Measurements from ENCODE around the gene PHLPP2.

PHLPP2 gene

DNA sequence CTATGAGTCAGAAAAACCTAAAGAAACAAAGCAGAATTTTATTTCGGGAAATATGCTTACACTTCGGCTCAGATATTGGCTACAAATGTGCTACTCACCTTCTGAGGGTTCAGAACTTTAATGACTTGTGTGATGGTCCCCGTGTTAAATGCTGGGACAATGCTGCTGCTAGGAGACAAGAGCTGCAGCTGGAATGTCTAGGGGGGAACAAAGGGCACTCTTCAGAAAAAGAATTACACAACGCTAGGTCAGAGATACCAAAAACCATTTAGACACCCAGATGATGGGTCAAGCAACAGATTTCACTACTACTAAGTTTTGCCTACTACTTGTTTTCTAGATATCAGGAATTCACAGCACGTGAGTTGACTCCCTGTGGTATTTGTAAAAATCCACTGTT is 10.0 kb upstream of the PHLPP2 start (continued):
- TF ChIP-seq POU6F1 (CRISPR knock-in tag; IDR thresholded peaks at IDR 0.05; ENCODE audit: borderline replicate concordance, low read depth) (no peak), SNAI2 (CRISPR knock-in tag; IDR thresholded peaks at IDR 0.05) (no peak)

DNA sequence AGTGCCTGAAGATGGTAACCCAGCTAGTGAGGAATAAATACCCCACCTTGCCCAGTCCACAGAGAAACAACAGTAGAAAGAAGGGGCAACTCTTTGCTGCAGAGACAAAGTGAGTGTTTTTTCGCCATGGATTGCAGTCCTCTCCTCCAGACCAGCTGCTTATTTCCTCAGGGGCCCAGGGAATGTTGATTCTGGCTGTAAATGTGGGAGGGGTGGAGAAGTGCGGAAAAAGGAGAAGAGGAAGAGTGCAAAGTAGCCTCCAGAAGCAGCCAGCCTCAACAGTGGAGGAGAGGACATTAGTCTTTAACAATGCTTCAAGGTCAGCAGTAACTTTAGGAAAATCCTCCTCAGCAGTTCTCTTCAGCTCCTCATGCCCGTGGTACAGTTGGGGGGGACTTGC is 8.1 kb upstream of the PHLPP2 start:
- no peak for TF ChIP-seq ZNF70 (CRISPR knock-in tag; IDR thresholded peaks at IDR 0.05)
- ATAC-seq: no peak

DNA sequence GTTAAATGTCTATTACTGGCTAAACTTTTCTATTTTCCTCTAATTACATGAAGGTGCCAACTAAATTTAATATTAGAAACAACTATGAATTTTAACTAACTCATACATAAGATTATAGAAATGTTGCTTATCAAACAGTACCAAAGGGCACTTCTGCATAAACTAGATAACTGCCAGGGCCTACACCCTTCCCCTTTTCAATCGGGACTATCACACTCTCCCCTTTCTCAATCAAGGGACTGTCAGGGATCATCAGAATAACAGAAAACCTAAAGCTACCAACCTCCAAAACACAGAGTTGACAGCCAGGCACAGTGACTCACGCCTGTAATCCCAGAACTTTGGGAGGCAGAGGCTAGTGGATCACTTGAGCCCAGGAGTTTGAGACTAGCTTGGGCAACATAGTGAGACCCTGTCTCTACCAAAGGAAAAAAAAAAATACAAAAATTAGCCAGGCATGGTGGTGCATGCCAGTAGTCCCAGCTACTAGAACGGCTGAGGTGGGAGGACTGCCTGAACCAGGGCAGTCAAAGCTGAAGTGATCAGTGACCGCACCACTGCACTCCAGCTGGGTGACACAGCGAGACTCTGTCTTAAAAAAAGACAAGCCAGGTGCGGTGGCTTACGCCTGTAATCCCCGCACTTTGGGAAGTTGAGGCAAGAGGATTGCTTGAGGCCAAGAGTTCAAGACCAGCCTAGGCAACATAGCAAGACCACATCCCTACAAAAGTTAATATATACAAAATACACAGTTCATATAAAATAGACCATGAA is 3.2 kb upstream of the PHLPP2 start:
- no peak for ATAC-seq
- TF ChIP-seq ZNF70 (CRISPR knock-in tag; IDR thresholded peaks at IDR 0.05): no peak
- TF ChIP-seq OSR1 (CRISPR knock-in tag; IDR thresholded peaks at IDR 0.05): no peak
- TF ChIP-seq ZNF565 (CRISPR knock-in tag; conservative IDR thresholded peaks at IDR 0.05; ENCODE audit: low read depth): no peak
- TF ChIP-seq ZNF8 (CRISPR knock-in tag; IDR thresholded peaks at IDR 0.05): no peak
- no peak for TF ChIP-seq RARB (CRISPR knock-in tag; IDR thresholded peaks at IDR 0.05)
- TF ChIP-seq TOX (CRISPR knock-in tag; IDR thresholded peaks at IDR 0.05; ENCODE audit: borderline replicate concordance): no peak
- TF ChIP-seq ESRRG (CRISPR knock-in tag; IDR thresholded peaks at IDR 0.05): no peak
- TF ChIP-seq ZC3H10 (CRISPR knock-in tag; IDR thresholded peaks at IDR 0.05): no peak
- TF ChIP-seq, protein P1, sequence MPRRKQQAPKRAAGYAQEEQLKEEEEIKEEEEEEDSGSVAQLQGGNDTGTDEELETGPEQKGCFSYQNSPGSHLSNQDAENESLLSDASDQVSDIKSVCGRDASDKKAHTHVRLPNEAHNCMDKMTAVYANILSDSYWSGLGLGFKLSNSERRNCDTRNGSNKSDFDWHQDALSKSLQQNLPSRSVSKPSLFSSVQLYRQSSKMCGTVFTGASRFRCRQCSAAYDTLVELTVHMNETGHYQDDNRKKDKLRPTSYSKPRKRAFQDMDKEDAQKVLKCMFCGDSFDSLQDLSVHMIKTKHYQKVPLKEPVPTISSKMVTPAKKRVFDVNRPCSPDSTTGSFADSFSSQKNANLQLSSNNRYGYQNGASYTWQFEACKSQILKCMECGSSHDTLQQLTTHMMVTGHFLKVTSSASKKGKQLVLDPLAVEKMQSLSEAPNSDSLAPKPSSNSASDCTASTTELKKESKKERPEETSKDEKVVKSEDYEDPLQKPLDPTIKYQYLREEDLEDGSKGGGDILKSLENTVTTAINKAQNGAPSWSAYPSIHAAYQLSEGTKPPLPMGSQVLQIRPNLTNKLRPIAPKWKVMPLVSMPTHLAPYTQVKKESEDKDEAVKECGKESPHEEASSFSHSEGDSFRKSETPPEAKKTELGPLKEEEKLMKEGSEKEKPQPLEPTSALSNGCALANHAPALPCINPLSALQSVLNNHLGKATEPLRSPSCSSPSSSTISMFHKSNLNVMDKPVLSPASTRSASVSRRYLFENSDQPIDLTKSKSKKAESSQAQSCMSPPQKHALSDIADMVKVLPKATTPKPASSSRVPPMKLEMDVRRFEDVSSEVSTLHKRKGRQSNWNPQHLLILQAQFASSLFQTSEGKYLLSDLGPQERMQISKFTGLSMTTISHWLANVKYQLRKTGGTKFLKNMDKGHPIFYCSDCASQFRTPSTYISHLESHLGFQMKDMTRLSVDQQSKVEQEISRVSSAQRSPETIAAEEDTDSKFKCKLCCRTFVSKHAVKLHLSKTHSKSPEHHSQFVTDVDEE (CRISPR knock-in tag; IDR thresholded peaks at IDR 0.05): no peak
- TF ChIP-seq, protein P2, sequence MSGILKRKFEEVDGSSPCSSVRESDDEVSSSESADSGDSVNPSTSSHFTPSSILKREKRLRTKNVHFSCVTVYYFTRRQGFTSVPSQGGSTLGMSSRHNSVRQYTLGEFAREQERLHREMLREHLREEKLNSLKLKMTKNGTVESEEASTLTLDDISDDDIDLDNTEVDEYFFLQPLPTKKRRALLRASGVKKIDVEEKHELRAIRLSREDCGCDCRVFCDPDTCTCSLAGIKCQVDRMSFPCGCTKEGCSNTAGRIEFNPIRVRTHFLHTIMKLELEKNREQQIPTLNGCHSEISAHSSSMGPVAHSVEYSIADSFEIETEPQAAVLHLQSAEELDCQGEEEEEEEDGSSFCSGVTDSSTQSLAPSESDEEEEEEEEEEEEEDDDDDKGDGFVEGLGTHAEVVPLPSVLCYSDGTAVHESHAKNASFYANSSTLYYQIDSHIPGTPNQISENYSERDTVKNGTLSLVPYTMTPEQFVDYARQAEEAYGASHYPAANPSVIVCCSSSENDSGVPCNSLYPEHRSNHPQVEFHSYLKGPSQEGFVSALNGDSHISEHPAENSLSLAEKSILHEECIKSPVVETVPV (CRISPR knock-in tag; IDR thresholded peaks at IDR 0.05): no peak
- no peak for TF ChIP-seq TCF4 (CRISPR knock-in tag; IDR thresholded peaks at IDR 0.05; ENCODE audit: borderline replicate concordance)
- no peak for TF ChIP-seq BACH2 (CRISPR knock-in tag; IDR thresholded peaks at IDR 0.05; ENCODE audit: borderline replicate concordance)
- TF ChIP-seq ZFP3 (CRISPR knock-in tag; IDR thresholded peaks at IDR 0.05): no peak
- no peak for TF ChIP-seq ZFP30 (CRISPR knock-in tag; IDR thresholded peaks at IDR 0.05)
- no peak for TF ChIP-seq CREB5 (CRISPR knock-in tag; IDR thresholded peaks at IDR 0.05; ENCODE audit: low read depth)
- no peak for TF ChIP-seq GLIS3 (CRISPR knock-in tag; IDR thresholded peaks at IDR 0.05)
- TF ChIP-seq ISL1 (CRISPR knock-in tag; IDR thresholded peaks at IDR 0.05): no peak
- TF ChIP-seq, protein P3, sequence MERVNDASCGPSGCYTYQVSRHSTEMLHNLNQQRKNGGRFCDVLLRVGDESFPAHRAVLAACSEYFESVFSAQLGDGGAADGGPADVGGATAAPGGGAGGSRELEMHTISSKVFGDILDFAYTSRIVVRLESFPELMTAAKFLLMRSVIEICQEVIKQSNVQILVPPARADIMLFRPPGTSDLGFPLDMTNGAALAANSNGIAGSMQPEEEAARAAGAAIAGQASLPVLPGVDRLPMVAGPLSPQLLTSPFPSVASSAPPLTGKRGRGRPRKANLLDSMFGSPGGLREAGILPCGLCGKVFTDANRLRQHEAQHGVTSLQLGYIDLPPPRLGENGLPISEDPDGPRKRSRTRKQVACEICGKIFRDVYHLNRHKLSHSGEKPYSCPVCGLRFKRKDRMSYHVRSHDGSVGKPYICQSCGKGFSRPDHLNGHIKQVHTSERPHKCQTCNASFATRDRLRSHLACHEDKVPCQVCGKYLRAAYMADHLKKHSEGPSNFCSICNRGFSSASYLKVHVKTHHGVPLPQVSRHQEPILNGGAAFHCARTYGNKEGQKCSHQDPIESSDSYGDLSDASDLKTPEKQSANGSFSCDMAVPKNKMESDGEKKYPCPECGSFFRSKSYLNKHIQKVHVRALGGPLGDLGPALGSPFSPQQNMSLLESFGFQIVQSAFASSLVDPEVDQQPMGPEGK (CRISPR knock-in tag; IDR thresholded peaks at IDR 0.05; ENCODE audit: borderline replicate concordance): no peak
- no peak for TF ChIP-seq POU6F1 (CRISPR knock-in tag; IDR thresholded peaks at IDR 0.05; ENCODE audit: borderline replicate concordance, low read depth)
- TF ChIP-seq SNAI2 (CRISPR knock-in tag; IDR thresholded peaks at IDR 0.05): no peak
